ENCODE data around the gene GNMT.

GNMT gene

DNA sequence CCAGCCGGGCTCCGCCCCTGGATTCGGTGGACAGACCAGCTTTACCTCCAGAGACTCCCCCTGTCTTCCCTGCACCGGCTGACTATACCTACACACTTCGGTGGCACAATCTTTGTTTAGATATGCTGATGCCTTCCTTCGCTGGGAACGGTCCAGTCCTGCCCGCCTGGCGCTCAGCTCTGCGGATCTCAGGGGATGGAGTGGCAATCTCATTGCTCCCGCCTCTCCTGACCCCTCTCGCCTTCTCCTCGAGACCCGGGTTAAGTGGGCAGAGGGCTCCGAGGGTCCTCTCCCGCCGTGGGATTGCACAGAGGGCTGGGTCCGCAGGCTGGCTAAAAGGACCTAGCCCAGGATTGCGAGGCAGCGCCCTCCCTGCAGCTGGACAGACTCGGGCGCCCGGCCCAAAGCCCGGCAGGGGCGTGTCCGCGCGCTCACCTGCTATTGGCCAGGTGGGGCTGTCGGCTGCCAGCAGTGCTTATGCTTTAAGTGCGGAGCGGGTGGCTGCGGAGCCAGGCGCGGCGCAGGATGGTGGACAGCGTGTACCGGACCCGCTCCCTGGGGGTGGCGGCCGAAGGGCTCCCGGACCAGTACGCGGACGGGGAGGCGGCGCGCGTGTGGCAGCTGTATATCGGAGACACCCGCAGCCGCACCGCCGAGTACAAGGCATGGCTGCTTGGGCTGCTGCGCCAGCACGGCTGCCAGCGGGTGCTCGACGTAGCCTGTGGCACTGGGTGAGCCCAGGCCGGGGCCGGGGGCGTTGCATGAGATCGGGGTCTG, at the start of gene GNMT:
GNMT (plus strand) TSS at position 512 of the 777 bp plus-strand sequence; CDS start at position 526, 14 bp downstream.
- DNase-seq (ENCODE audit: low read depth), result no peak

DNA sequence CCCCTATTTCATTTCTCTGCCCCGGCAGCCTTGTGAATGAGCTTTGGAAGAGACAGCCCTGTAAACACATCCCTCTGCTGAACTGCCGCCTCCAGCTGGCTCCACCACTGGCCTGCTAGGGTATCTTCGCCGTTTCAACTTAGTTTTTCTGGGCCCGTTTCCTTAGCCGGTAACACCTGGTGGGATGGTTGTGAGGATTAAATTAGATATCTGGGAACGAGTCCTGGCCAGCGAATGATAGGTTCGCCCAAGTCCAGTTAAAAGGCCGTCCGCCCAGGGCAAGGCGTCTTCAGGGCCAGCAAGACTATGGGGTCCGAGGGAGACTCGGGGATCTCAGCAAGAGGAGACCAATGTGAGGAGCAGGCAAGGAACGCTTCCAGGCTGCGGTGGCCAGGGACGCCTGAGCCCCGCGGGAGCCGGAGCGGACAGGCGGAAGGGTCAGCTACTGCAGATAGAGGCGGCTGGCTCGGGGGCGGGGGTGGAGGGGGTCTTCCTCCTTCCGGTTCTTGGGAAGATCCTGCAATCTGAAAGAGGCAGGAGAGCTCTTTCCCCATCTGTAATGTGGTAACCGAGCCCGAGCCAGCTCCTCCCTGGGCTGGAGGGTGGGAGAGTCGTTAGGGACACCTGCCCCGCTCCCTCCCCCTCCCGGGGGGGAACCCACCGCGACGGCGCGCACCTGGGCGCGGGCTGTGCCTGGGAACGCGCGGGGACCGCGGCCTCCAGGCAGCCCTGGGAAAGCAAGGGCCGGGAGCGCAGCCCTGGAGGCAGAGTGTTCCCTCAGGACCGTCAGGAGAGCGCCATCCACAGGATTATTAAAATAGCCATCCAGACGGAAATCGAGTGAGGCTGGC, 49.2 kb upstream of the GNMT start:
- no peak for DNase-seq (ENCODE audit: low read depth)

DNA sequence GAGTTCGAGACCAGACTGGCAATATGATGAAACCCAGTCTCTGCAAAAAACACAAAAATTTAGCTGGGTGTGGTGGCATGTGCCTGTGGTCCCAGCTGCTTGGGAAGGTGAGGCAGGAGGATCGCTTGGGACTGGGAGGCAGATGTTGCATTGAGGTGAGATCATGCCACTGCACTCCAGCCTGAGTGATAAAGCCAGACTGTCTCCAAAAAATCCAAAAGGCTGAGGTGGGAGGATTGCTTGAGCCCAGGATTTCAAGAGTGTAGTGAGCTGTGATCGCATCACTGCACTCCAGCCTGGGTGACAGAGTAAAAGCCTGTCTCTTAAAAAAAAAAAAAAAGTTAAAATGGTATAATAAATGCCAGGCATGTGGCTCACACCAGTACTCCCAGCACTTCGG, 46.0 kb upstream of the GNMT start:
- no peak for DNase-seq (ENCODE audit: low read depth)

DNA sequence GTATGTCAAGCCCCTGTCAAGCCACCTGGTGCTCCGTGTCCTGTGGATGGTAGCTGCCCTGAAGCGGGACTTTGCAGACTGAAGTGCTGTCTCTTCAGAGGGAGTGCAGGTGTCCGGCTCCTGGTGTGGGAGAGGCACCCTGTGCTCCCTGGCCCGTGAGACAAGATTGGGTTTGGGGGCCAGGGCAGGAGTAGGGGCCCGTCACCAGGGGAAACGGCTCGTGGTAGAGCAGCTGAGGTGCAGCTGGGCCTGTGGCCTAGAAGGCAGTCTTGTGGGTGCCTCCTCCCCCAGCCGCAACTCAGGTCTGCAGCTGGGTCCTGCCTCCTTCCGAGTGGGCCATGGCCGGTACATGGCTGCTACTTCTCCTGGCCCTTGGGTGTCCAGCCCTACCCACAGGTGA, 44.8 kb upstream of the GNMT start, which contains the start of gene PTCRA:
PTCRA (plus strand) TSS at position 322 of the 400 bp plus-strand sequence; CDS start at position 339, 17 bp downstream.
- no peak for DNase-seq (ENCODE audit: low read depth)

DNA sequence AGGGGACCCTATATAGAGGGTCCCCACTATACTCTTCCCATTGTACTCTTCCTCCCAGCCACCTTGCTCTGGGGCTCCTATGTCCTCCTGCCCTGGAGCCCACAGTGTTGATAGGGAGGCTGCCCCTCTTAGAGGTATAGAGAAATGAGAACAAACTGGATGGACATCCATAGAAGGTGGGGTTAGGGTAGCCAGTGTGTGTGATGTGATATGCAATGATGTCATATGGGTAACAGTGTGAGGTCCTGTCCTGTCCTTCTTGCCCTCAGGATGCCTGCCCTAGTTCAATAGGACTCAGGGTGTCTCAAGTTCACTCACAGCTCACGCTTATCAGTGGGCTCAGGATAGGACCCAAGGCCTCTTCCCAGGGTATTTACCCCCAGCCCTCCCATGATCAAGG, 44.3 kb upstream of the GNMT start:
- DNase-seq (ENCODE audit: low read depth), result no peak

DNA sequence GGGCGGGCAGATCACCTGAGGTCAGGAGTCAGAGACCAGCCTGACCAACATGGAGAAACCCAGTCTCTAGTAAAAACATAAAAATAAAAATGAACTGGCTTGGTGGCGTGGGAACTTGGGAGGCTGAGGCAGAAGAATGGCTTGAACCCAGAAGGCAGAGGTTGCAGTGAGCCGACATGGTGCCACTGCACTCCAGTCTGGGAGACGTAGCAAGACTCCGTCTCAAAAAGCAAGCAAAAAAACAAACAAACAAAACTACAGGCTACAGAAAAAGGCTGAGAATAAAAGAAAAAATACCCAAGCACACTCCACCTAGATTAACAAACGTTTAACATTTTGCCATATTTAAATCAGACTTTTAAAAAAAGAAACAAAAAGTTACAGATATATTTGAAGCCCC, 38.8 kb upstream of the GNMT start:
- DNase-seq (ENCODE audit: low read depth), result no peak

DNA sequence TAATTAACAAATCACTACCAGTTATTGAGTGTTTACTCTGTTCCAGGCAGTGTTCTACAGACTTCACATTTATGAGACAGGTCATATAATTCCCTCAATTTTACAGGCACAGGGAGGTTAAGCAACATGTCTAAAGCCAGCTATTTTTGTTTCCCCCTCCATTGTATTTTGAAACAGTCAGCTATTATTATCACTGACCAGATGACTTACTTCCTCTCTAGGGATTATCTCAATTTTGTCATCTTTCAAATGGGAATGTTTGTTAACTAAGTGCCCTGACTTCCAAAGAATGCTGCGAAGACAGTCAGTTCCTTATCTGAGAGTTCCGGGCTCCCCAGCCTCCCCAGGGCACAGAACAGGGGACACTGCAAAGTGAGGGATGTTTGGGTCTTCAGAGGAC, 36.9 kb upstream of the GNMT start:
- DNase-seq (ENCODE audit: low read depth), result no peak

DNA sequence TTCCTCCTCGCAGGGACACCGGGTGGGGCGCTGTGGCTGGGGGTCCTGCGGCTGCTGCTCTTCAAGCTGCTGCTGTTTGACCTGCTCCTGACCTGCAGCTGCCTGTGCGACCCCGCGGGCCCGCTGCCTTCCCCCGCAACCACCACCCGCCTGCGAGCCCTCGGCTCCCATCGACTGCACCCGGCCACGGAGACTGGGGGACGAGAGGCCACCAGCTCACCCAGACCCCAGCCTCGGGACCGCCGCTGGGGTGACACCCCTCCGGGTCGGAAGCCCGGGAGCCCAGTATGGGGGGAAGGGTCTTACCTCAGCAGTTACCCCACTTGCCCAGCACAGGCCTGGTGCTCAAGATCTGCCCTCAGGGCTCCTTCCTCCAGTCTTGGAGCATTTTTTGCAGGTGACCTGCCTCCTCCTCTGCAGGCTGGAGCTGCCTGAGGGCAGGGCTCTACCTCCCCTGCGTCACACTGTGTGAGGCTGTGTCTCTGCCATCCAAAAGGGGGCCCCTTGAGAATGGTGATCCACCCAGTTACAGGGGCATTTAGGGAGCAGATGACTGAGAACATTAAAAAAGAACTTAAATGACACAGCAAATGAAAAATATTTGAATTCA, 35.2 kb upstream of the GNMT start:
- no peak for DNase-seq (ENCODE audit: low read depth)

DNA sequence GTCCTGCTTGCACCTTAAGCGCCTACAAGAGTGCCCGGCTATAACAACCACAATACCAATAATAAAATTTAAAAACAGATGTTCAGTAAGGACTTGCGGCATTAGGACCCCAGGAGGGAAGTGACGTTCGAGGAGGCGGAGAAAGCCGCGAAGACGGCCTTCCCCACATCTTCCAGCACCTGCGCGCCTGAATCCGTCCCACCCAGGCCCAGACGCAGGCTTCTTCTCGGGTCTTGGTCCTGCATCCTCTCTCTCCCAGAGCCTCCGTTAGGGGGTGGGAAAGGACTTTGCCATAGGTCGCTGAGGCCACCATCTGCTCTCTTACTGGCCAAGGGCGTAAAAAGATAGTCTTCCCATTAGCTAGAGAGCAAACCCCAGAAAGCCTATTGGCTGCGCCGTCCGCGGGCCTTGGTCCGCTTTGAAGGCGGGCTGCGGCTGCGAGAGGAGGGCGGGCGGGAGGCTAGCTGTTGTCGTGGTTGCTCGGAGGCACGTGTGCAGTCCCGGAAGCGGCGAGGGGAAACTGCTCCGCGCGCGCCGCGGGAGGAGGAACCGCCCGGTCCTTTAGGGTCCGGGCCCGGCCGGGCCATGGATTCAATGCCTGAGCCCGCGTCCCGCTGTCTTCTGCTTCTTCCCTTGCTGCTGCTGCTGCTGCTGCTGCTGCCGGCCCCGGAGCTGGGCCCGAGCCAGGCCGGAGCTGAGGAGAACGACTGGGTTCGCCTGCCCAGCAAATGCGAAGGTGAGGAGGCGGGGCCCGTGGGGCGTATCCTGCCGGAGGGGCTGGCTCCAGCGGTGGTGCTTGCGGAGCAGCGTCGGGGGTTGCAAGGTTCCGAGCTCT, 31.4 kb upstream of the GNMT start, which contains the start of gene CNPY3:
CNPY3 (plus strand) TSS at position 495 of the 835 bp plus-strand sequence; CDS start at position 586, 91 bp downstream.
- DNase-seq (ENCODE audit: low read depth), result peak; percentile 74

DNA sequence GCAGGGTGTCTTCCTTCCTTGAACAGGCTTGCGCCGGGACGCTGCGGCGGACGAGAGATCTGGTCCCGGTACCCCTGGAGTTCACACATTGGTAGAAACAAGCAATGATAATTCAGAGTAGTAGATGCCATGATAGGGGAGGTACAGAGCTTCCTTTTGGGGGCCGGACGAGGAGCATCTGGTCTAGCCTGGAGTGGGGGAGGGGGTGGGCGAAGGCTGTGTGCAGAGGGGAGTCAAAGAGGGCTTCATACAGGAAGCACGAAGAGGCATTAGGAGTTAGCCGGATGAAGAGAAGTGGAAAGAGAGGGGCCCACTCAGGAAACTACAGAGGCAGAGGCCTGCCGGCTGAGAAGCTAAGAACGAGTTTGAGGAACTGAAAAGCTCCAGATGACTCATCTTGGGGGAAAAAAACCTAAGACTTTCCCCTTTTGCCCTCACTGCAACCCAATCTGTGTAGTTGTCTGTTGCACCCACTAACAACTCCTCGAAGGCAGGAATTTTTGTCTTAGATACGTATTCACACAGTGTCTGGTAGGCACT, 30.7 kb upstream of the GNMT start:
- DNase-seq (ENCODE audit: low read depth), result no peak

DNA sequence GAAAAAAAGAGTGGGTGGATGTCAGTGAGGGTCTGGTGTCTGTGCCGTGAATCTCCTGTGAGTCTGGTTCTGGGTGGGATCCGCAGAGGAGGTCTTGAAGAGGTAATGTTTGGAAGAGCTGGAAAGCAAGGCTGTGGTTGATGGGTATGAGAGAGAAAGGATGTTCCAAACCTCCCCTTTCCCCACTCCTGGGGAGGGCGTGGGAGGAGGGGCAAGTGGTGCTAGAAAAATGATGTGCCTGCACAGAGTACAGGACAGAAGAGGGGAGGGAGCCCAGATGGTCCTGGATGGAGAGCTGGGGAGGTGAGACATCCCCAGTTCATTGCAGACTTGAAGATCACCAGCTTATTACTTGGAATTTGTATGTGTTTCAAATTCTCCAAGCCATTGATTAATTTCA, 28.1 kb upstream of the GNMT start:
- no peak for DNase-seq (ENCODE audit: low read depth)

DNA sequence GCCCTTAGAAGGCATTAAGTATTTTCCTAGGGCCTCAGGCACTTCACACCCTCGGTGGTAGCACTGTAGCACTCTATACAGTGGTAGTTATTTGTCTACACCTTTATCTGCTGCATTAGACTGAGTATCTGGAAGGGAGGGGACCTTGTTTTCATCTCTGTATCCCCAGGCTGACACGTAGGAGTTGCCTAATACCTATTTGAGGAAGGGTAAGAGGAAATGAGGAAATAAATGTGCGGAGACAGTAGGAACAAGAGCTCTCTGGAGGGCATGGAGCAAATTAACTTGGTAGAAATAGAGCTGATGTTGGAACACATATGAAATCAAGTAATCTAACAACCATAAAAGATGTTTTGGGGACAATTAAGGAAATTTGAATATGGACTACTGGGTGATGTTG, 27.3 kb upstream of the GNMT start:
- no peak for DNase-seq (ENCODE audit: low read depth)

DNA sequence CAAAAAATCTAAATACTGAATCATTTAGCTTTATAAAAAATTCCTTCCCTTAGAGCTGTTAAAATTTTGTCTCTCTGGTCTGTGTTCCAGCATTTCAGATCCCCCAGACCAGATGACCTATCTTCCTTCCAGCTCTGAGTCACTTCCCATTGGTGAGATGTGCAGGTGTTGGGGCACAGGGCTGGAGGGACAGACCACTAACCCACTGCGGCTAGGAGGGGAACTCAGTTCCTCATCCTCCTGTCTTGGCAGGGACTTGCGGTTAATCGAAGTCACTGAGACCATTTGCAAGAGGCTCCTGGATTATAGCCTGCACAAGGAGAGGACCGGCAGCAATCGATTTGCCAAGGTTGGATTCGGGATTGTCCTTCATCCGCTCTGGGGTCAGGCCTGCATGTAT, 25.2 kb upstream of the GNMT start:
- no peak for DNase-seq (ENCODE audit: low read depth)

DNA sequence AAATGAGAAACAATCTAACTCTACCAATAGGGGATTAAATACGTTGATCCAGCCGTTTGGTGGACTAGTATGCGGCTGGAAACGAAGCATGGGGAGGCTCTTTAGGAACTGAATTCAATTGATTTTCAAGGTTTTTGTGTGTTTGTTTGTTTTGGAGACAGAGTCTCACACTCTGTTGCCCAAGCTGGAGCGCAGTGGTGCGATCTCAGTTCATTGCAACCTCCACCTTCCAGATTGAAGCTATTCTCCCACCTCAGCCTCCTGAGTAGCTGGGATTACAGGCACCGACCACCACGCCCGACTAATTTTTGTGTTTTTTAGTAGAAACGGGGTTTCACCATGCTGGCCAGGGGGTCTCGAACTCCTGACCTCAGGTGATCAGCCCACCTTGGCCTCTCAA, 24.2 kb upstream of the GNMT start:
- DNase-seq (ENCODE audit: low read depth), result no peak

DNA sequence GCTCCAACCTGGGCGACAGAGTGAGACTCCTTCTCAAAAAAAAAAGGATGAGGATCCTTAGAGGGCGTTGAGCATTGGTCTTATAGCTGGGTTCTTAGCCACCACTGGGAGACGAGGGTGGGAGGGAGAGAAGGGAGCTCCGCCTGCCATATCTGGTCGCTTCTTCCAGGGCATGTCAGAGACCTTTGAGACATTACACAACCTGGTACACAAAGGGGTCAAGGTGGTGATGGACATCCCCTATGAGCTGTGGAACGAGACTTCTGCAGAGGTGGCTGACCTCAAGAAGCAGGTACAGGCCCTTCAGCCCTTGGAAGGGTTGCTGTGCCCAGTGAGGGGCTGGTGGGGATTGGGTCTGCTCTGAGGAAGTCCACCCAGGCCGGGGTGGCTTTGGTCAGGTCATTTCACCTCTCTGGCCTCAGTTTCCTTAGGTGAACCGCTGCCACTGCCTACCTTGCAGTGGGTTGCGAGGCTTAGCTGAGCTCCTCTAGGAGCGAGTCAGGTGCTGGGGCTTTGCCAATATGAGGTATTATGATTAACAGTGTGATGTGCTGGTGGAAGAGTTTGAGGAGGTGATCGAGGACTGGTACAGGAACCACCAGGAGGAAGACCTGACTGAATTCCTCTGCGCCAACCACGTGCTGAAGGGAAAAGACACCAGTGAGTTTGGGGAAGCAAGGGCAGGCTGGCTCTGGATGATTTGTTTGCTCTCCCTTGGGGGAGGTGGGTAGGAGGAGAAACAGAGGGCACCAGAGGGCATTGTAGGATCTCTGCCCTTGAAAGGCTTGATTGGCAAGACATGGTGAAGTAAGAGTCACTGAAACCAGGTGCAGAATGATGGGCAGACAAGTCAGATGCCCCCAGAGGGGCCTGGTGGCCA, 22.8 kb upstream of the GNMT start:
- no peak for DNase-seq (ENCODE audit: low read depth)

DNA sequence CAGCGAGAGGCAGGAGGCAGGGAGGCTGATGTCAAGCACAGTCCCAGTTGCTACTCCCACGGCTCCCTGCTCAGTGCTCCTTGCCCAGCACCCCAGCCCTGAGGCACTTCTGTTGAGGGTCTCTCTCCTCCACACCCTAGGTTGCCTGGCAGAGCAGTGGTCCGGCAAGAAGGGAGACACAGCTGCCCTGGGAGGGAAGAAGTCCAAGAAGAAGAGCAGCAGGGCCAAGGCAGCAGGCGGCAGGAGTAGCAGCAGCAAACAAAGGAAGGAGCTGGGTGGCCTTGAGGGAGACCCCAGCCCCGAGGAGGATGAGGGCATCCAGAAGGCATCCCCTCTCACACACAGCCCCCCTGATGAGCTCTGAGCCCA, 22.1 kb upstream of the GNMT start:
- DNase-seq (ENCODE audit: low read depth), result no peak

DNA sequence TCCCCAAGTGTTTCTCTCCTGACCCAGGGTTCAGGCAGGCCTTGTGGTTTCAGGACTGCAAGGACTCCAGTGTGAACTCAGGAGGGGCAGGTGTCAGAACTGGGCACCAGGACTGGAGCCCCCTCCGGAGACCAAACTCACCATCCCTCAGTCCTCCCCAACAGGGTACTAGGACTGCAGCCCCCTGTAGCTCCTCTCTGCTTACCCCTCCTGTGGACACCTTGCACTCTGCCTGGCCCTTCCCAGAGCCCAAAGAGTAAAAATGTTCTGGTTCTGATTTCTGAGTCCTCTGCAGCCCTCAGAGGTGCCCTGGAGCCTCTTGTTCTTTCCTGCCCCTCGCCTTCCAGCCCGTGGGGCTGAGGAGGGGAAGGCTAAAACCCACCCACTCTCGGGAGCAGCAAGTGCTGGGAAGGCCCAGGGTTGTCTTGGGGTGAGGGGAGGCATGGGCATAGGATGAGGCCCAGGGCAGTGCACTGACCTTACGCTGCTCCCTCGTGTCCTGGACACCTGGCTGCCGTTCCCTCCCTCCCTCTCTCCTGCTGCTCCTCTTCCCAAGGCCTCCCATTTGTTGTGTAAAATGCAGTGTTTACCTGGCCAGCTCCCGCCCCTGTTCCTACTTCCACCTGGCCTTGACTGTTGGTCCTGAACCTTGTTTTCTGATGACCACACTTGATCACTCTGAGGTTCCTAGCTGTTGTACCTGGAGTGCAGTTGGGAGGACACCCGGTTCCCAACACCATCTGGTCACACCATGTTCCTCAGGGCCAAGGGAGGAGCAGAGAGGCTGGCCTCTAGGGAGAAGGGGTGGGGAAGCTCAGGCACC, 21.4 kb upstream of the GNMT start:
- no peak for DNase-seq (ENCODE audit: low read depth)

DNA sequence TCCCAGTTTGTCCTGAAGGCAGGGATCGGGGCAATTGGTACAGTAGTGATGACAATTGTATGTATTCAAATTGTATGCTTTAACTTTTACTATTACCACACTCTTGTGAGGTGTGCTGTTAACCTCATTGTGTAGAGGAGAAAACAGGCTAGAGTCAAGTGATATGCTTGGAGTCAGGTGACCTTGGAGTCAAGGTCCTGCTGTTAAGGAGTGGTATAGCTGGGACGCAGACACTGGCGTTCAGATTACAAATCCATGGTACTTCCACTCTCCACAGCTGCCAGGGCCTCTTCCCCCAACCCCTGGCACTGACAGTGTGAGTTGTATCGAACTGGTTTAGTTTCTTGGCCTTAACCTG, 20.8 kb upstream of the GNMT start:
- DNase-seq (ENCODE audit: low read depth), result no peak

DNA sequence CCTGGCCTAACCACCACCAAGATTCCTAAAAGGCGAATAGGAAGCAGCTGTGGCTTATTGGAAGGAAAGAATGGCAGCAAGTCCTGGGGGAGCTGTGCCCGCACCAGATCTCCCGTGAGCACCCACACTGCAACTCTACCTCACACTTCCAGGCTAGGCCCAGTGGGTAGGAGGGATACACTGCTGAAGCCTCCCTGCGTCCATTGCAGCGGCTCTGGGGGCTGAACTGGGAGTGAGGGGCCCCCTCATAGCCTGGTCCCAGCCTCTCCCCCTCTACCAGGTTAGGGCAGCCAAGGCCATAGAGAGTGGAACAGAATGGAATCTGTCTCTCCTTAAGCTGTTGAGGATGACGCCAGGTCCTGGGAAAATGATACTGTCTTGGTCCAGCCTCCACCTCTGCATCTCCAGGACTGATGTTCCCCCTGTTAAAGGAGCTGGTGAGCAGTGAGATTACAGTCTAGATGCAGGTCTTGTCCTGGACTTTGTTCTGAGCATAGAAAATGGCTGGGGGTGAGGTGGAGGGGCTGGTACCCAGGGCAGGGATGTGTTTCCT, 20.0 kb upstream of the GNMT start:
- DNase-seq (ENCODE audit: low read depth), result no peak
